CD8-positive, alpha-beta memory T cell (primary cell): ENCODE results near the gene FAM9C. TPM values are rescaled to one million over a fixed set of nuclear protein-coding genes. Genes with fewer than 3 reads are reported as not detected.

Source experiments
- CTCF ChIA-PET: fragments of 350-600 bp; sonication (Branson Sonifier 250); formaldehyde crosslinking; loops from one replicate; lab custom pipeline; 2021; ENCODE audit warnings: antibody characterized with exemption; lab: Charles Lee
- POLR2A ChIA-PET: fragments of 350-600 bp; sonication (Branson Sonifier 250); formaldehyde crosslinking; loops from one replicate; lab custom pipeline; 2021; ENCODE audit warnings: antibody characterized with exemption; lab: Charles Lee
- DNase-seq, 5 donors: peaks; one replicate each; pipeline versions ENCODE4 v3.0.0 to v3.0.0-alpha.2; 2020 to 2022; ENCODE audit warnings: mixed read lengths in 1 of 5
- H3K27ac ChIP-seq: one replicate; pipeline ENCODE4 v1.7.0; 2013; ENCODE audit warnings: low read depth, mild to moderate bottlenecking, low read length, moderate library complexity
- H3K27me3 ChIP-seq: 2 replicates; pipeline ENCODE4 v1.7.0; 2013; ENCODE audit warnings: low read length, mild to moderate bottlenecking; ENCODE audit not compliant: insufficient read depth, poor library complexity, severe bottlenecking
- H3K36me3 ChIP-seq: 2 replicates; pipeline ENCODE4 v1.7.0; 2013; ENCODE audit warnings: mild to moderate bottlenecking, low read length, moderate library complexity; ENCODE audit not compliant: insufficient read depth
- H3K4me1 ChIP-seq: 2 replicates; pipeline ENCODE4 v1.7.0; 2013; ENCODE audit warnings: mild to moderate bottlenecking, low read length, moderate library complexity; ENCODE audit not compliant: insufficient read depth
- H3K4me3 ChIP-seq: 2 replicates; pipeline ENCODE4 v1.7.0; 2013; ENCODE audit warnings: mild to moderate bottlenecking, low read length
- H3K9me3 ChIP-seq: 2 replicates; pipeline ENCODE4 v1.7.0; 2013; ENCODE audit warnings: mild to moderate bottlenecking, low read length
- H3K27ac Mint-ChIP-seq, 8 donors: one replicate each; pipeline ENCODE4 v1.8.0; 2020 to 2021; ENCODE audit warnings: mixed read lengths in 8 of 8, mild to moderate bottlenecking in 6 of 8, inconsistent platforms in 3 of 8, moderate library complexity in 3 of 8
- H3K27me3 Mint-ChIP-seq, 2 donors: one replicate each; pipeline ENCODE4 v1.8.0; 2020 to 2021; ENCODE audit warnings: mixed read lengths in 2 of 2, mild to moderate bottlenecking in 1 of 2, moderate library complexity in 1 of 2
- H3K36me3 Mint-ChIP-seq, 3 donors: one replicate each; pipeline ENCODE4 v1.8.0; 2020 to 2021; ENCODE audit warnings: mixed read lengths in 3 of 3, inconsistent platforms in 1 of 3, mild to moderate bottlenecking in 1 of 3
- H3K4me1 Mint-ChIP-seq, 3 donors: one replicate each; pipeline ENCODE4 v1.8.0; 2020 to 2021; ENCODE audit warnings: mixed read lengths in 3 of 3, inconsistent platforms in 1 of 3, mild to moderate bottlenecking in 1 of 3
- H3K4me3 Mint-ChIP-seq, 7 donors: one replicate each; pipeline ENCODE4 v1.8.0; 2020 to 2021; ENCODE audit warnings: mixed read lengths in 7 of 7, mild to moderate bottlenecking in 6 of 7, moderate library complexity in 4 of 7, inconsistent platforms in 2 of 7
- H3K9me3 Mint-ChIP-seq, 5 donors: one replicate each; pipeline ENCODE4 v1.8.0; 2020 to 2022; ENCODE audit warnings: mixed read lengths in 5 of 5, mild to moderate bottlenecking in 3 of 5, moderate library complexity in 2 of 5, inconsistent platforms in 1 of 5
- polyA plus RNA-seq: library from polyadenylated mRNA; unstranded; fragments of 300-500 nt; fragmentation: Illumina TruSeq; gene quantifications from one replicate; pipeline ENCODE4 v1.2.3, GENCODE V29; 2021
- total RNA-seq, 2 experiments: library from RNA; stranded (reverse); gene quantifications; one replicate each; pipeline ENCODE4 v1.2.3, GENCODE V29; 2021

Gene FAM9C
- total and polyA plus RNA-seq, 3 experiments from 2014 or later = not detected

- no peaks in the 10 kb centered on the region for H3K27me3 ChIP-seq
- Mint-ChIP-seq H3K36me3 (peaks cover 0 to 2% (median 0%) of the 10 kb centered on the region in 3 donors), H3K9me3 (no peaks in the 10 kb centered on the region), H3K4me1 (peaks cover 33 to 56% (median 53%) of the 10 kb centered on the region in 3 donors), H3K27me3 (peaks cover 0 to 8% of the 10 kb centered on the region in 2 donors), H3K27ac (no peak overlapping the region), H3K4me3 (no peak overlapping the region)
- no peaks in the 10 kb centered on the region for H3K9me3 ChIP-seq
- H3K4me3 ChIP-seq = no peak overlapping the region
- POLR2A ChIA-PET = no interaction called here
- DNase-seq = no peak
- H3K4me1 ChIP-seq = peaks cover 35% of the 10 kb centered on the region
- no peaks in the 10 kb centered on the region for H3K36me3 ChIP-seq
- CTCF ChIA-PET = interaction anchor here (1.5 kb wide), 1 partner anchor 47 kb away, joined by 7 read pairs; no protein-coding TSS in a partner anchor
- no peak overlapping the region for H3K27ac ChIP-seq
These were observed 50.1 kb downstream of the FAM9C start for GRCh38 chrX:12994321-12994720.

GRCh38 chrX:12993826-12994225 lies 50.6 kb downstream of the FAM9C start:
- Histone ChIP-seq H3K27ac (no peak overlapping the region), H3K4me1 (peaks cover 35% of the 10 kb centered on the region), H3K36me3 (no peaks in the 10 kb centered on the region), H3K4me3 (no peak overlapping the region), H3K27me3 (no peaks in the 10 kb centered on the region), H3K9me3 (no peaks in the 10 kb centered on the region)
- ChIA-PET POLR2A (no interaction called here), CTCF (interaction anchor here (1.5 kb wide), 1 partner anchor 47 kb away, joined by 7 read pairs; no protein-coding TSS in a partner anchor)
- DNase-seq = no peak
- peaks cover 0 to 3% (median 0%) of the 10 kb centered on the region in 3 donors for H3K36me3 Mint-ChIP-seq
- peaks cover 0 to 8% of the 10 kb centered on the region in 2 donors for H3K27me3 Mint-ChIP-seq
- no peak overlapping the region for H3K4me3 Mint-ChIP-seq
- no peaks in the 10 kb centered on the region for H3K9me3 Mint-ChIP-seq
- peaks cover 31 to 56% (median 48%) of the 10 kb centered on the region in 3 donors for H3K4me1 Mint-ChIP-seq
- peak overlapping the region in 1 of 8 donors; percentile 33 for H3K27ac Mint-ChIP-seq

- ChIA-PET POLR2A (interaction anchor here (0.7 kb wide), 1 partner anchor 92 kb away, joined by 5 read pairs; no protein-coding TSS in a partner anchor), CTCF (interaction anchor here (1.5 kb wide), 1 partner anchor 46 kb away, joined by 7 read pairs; no protein-coding TSS in a partner anchor)
- H3K27ac ChIP-seq = no peak overlapping the region
- Mint-ChIP-seq H3K27ac (no peak overlapping the region), H3K27me3 (peaks cover 0 to 5% of the 10 kb centered on the region in 2 donors), H3K4me3 (no peak overlapping the region), H3K4me1 (peaks cover 20 to 51% (median 36%) of the 10 kb centered on the region in 3 donors), H3K9me3 (no peaks in the 10 kb centered on the region), H3K36me3 (peaks cover 0 to 3% (median 0%) of the 10 kb centered on the region in 3 donors)
- H3K27me3 ChIP-seq = no peaks in the 10 kb centered on the region
- no peak for DNase-seq
- no peaks in the 10 kb centered on the region for H3K9me3 ChIP-seq
- peaks cover 24% of the 10 kb centered on the region for H3K4me1 ChIP-seq
- no peaks in the 10 kb centered on the region for H3K36me3 ChIP-seq
- H3K4me3 ChIP-seq = no peak overlapping the region
These were observed 51.8 kb downstream of the FAM9C start for GRCh38 chrX:12992544-12993118.

GRCh38 chrX:12991575-12991974 lies 52.8 kb downstream of the FAM9C start:
- DNase-seq = no peak
- ChIA-PET POLR2A (interaction anchor here (0.6 kb wide), 1 partner anchor 499 kb away, joined by 3 read pairs; no protein-coding TSS in a partner anchor), CTCF (interaction anchor here (0.7 to 1.3 kb wide), 2 partner anchors 9 to 34 kb away, joined by 3 read pairs; no protein-coding TSS in a partner anchor)
- H3K36me3 ChIP-seq = no peaks in the 10 kb centered on the region
- no peaks in the 10 kb centered on the region for H3K9me3 Mint-ChIP-seq
- peak overlapping the region in 1 of 8 donors; percentile 41 for H3K27ac Mint-ChIP-seq
- peaks cover 22% of the 10 kb centered on the region for H3K4me1 ChIP-seq
- H3K27me3 Mint-ChIP-seq = peaks cover 0 to 6% of the 10 kb centered on the region in 2 donors
- H3K4me1 Mint-ChIP-seq = peaks cover 21 to 49% (median 32%) of the 10 kb centered on the region in 3 donors
- H3K27ac ChIP-seq = no peak overlapping the region
- no peak overlapping the region for H3K4me3 ChIP-seq
- H3K27me3 ChIP-seq = no peaks in the 10 kb centered on the region
- no peaks in the 10 kb centered on the region for H3K9me3 ChIP-seq
- H3K4me3 Mint-ChIP-seq = no peak overlapping the region
- H3K36me3 Mint-ChIP-seq = peaks cover 0 to 4% (median 3%) of the 10 kb centered on the region in 3 donors

GRCh38 chrX:12989461-12989860 lies 55.0 kb downstream of the FAM9C start:
- Mint-ChIP-seq H3K27ac (no peak overlapping the region), H3K27me3 (peaks cover 0 to 8% of the 10 kb centered on the region in 2 donors), H3K9me3 (no peaks in the 10 kb centered on the region), H3K4me3 (no peak overlapping the region), H3K4me1 (peaks cover 32 to 57% (median 40%) of the 10 kb centered on the region in 3 donors), H3K36me3 (peaks cover 0 to 7% (median 4%) of the 10 kb centered on the region in 3 donors)
- no peak for DNase-seq
- POLR2A ChIA-PET = no interaction called here
- Histone ChIP-seq H3K27me3 (no peaks in the 10 kb centered on the region), H3K27ac (no peak overlapping the region), H3K9me3 (no peaks in the 10 kb centered on the region), H3K4me1 (peaks cover 34% of the 10 kb centered on the region), H3K4me3 (no peak overlapping the region), H3K36me3 (no peaks in the 10 kb centered on the region)
- CTCF ChIA-PET = no interaction called here

- H3K4me1 ChIP-seq = peaks cover 41% of the 10 kb centered on the region
- no peak overlapping the region for H3K4me3 ChIP-seq
- H3K9me3 Mint-ChIP-seq = no peaks in the 10 kb centered on the region
- ChIA-PET POLR2A (no interaction called here), CTCF (no interaction called here)
- no peaks in the 10 kb centered on the region for H3K27me3 ChIP-seq
- peaks cover 38 to 62% (median 46%) of the 10 kb centered on the region in 3 donors for H3K4me1 Mint-ChIP-seq
- peaks cover 0 to 7% (median 3%) of the 10 kb centered on the region in 3 donors for H3K36me3 Mint-ChIP-seq
- DNase-seq = no peak
- peaks cover 0 to 7% of the 10 kb centered on the region in 2 donors for H3K27me3 Mint-ChIP-seq
- H3K27ac ChIP-seq = no peak overlapping the region
- H3K36me3 ChIP-seq = no peaks in the 10 kb centered on the region
- no peaks in the 10 kb centered on the region for H3K9me3 ChIP-seq
- no peak overlapping the region for H3K4me3 Mint-ChIP-seq
- no peak overlapping the region for H3K27ac Mint-ChIP-seq
These were observed 55.6 kb downstream of the FAM9C start for GRCh38 chrX:12988797-12989196.

GRCh38 chrX:12987900-12988594 lies 56.4 kb downstream of the FAM9C start:
- no peak overlapping the region for H3K27ac ChIP-seq
- no peak overlapping the region for H3K4me3 Mint-ChIP-seq
- H3K36me3 ChIP-seq = no peaks in the 10 kb centered on the region
- no peak overlapping the region for H3K27ac Mint-ChIP-seq
- peaks cover 0 to 10% of the 10 kb centered on the region in 2 donors for H3K27me3 Mint-ChIP-seq
- ChIA-PET CTCF (no interaction called here), POLR2A (no interaction called here)
- DNase-seq = no peak
- peaks cover 45% of the 10 kb centered on the region for H3K4me1 ChIP-seq
- H3K4me3 ChIP-seq = no peak overlapping the region
- no peaks in the 10 kb centered on the region for H3K9me3 Mint-ChIP-seq
- H3K27me3 ChIP-seq = no peaks in the 10 kb centered on the region
- H3K4me1 Mint-ChIP-seq = peaks cover 45 to 66% (median 52%) of the 10 kb centered on the region in 3 donors
- H3K9me3 ChIP-seq = no peaks in the 10 kb centered on the region
- peaks cover 0 to 7% (median 3%) of the 10 kb centered on the region in 3 donors for H3K36me3 Mint-ChIP-seq

GRCh38 chrX:12987340-12987739 lies 57.1 kb downstream of the FAM9C start:
- Mint-ChIP-seq H3K4me1 (peaks cover 50 to 66% (median 53%) of the 10 kb centered on the region in 3 donors), H3K9me3 (no peaks in the 10 kb centered on the region), H3K27me3 (peaks cover 0 to 10% of the 10 kb centered on the region in 2 donors), H3K4me3 (no peak overlapping the region), H3K36me3 (peaks cover 0 to 7% (median 3%) of the 10 kb centered on the region in 3 donors), H3K27ac (peak overlapping the region in 4 of 8 donors; percentile 4 to 85 (median 27))
- H3K27me3 ChIP-seq = no peaks in the 10 kb centered on the region
- H3K4me3 ChIP-seq = no peak overlapping the region
- H3K27ac ChIP-seq = no peak overlapping the region
- no peak for DNase-seq
- H3K36me3 ChIP-seq = no peaks in the 10 kb centered on the region
- no peaks in the 10 kb centered on the region for H3K9me3 ChIP-seq
- CTCF ChIA-PET = interaction anchor here (0.9 kb wide), 1 partner anchor 41 kb away, joined by 3 read pairs; no protein-coding TSS in a partner anchor
- POLR2A ChIA-PET = no interaction called here
- peaks cover 50% of the 10 kb centered on the region for H3K4me1 ChIP-seq
